ENCODE results near the gene NAV2. TPM values are rescaled to one million over a fixed set of nuclear protein-coding genes. Genes with fewer than 3 reads are reported as not detected.

NAV2 gene
- polyA plus RNA-seq, 1 donor from 2014 or later: 3.0 TPM

DNA sequence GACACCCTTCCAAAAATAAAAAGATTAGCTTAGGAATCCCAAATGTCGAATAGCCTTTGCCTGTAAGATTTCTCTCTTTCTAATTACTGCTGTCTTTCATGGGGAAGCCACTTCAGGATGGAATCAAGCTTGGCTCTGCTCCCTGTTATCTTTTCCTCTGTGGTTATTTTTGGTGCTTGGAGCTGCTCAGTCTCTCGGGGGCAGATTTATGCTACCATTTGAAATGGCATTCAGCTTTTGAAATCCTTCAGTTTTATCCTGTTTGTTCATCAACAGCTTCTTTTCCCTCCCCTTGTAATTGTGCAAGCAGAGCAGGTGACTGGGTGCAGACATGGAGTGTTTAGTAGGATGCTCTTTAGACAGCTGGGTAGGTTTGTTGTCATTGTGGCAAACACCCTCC is 336.6 kb downstream of the NAV2 start:
- Histone ChIP-seq H3K9me2 (ENCODE audit: insufficient read depth, low read length) (no peaks in the 10 kb centered on the region), H3F3A (ENCODE audit: insufficient read depth, low read length, poor library complexity, severe bottlenecking) (peaks cover 3% of the 10 kb centered on the region), H3K9ac (ENCODE audit: low read length) (no peak overlapping the region), H3K79me2 (replicated peaks; ENCODE audit: insufficient read depth, low read length) (no peaks in the 10 kb centered on the region), H3K27me3 (ENCODE audit: insufficient read depth, low read depth, low read length) (no peaks in the 10 kb centered on the region), H3K36me3 (ENCODE audit: insufficient read depth, low read length) (no peaks in the 10 kb centered on the region), H3K4me3 (ENCODE audit: low read length) (no peak overlapping the region), H3K9me3 (ENCODE audit: low read length) (no peaks in the 10 kb centered on the region), H2AFZ (ENCODE audit: low read depth, low read length) (no peak overlapping the region), H3K27ac (ENCODE audit: low read length) (no peak overlapping the region), H3K4me2 (ENCODE audit: low read length) (no peak overlapping the region), H4K20me1 (ENCODE audit: insufficient read depth) (no peaks in the 10 kb centered on the region)
- TF ChIP-seq REST (IDR thresholded peaks at IDR 0.05; ENCODE audit: borderline replicate concordance): no peak
- TF ChIP-seq POLR2AphosphoS5 (IDR thresholded peaks at IDR 0.05): no peak
- TF ChIP-seq TAF1 (IDR thresholded peaks at IDR 0.05; ENCODE audit: low read depth): no peak
- no peak for TF ChIP-seq MXI1 (conservative IDR thresholded peaks at IDR 0.05; ENCODE audit: poor library complexity, severe bottlenecking)
- TF ChIP-seq EP300 (conservative IDR thresholded peaks at IDR 0.05; ENCODE audit: poor library complexity, severe bottlenecking): no peak
- no peak for TF ChIP-seq RAD21 (conservative IDR thresholded peaks at IDR 0.05)
- TF ChIP-seq CTCF (IDR thresholded peaks at IDR 0.05; ENCODE audit: poor library complexity, severe bottlenecking): no peak
- TF ChIP-seq SMC3 (conservative IDR thresholded peaks at IDR 0.05; ENCODE audit: poor library complexity): no peak
- no peak for TF ChIP-seq EZH2 (IDR thresholded peaks at IDR 0.05; ENCODE audit: borderline replicate concordance, insufficient read depth, low read length, poor library complexity, severe bottlenecking)

DNA sequence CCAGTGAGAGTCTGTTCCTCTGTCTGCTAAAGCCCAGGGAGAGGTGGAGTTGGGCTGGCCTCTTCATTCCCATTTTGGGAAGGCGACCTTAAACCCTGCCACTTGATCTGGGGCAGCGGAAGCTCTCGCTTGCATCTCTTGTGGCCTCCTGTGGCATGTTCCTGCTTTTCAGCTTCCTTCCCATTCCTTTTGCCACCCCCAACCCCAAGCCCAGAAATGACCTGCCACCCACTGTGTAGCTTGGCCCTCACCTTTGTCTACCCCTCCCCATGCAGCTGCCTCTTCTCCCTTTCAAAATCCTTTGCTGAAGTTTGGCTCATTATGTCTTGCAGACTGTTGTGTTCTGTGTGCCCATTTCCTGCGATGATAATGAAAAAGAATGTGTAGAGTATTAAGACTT is 337.4 kb downstream of the NAV2 start:
- Histone ChIP-seq H3K27ac (ENCODE audit: low read length) (no peak overlapping the region), H3K4me3 (ENCODE audit: low read length) (no peak overlapping the region), H4K20me1 (ENCODE audit: insufficient read depth) (no peaks in the 10 kb centered on the region), H3K4me2 (ENCODE audit: low read length) (no peak overlapping the region), H3K27me3 (ENCODE audit: insufficient read depth, low read depth, low read length) (no peaks in the 10 kb centered on the region), H3K9me3 (ENCODE audit: low read length) (no peaks in the 10 kb centered on the region), H3K9ac (ENCODE audit: low read length) (no peak overlapping the region), H3K79me2 (replicated peaks; ENCODE audit: insufficient read depth, low read length) (no peaks in the 10 kb centered on the region), H3K9me2 (ENCODE audit: insufficient read depth, low read length) (no peaks in the 10 kb centered on the region), H3K36me3 (ENCODE audit: insufficient read depth, low read length) (no peaks in the 10 kb centered on the region), H3F3A (ENCODE audit: insufficient read depth, low read length, poor library complexity, severe bottlenecking) (peaks cover 3% of the 10 kb centered on the region), H2AFZ (ENCODE audit: low read depth, low read length) (no peak overlapping the region)
- no peak for TF ChIP-seq MXI1 (conservative IDR thresholded peaks at IDR 0.05; ENCODE audit: poor library complexity, severe bottlenecking)
- no peak for TF ChIP-seq EZH2 (IDR thresholded peaks at IDR 0.05; ENCODE audit: borderline replicate concordance, insufficient read depth, low read length, poor library complexity, severe bottlenecking)
- TF ChIP-seq REST (IDR thresholded peaks at IDR 0.05; ENCODE audit: borderline replicate concordance): no peak
- no peak for TF ChIP-seq TAF1 (IDR thresholded peaks at IDR 0.05; ENCODE audit: low read depth)
- TF ChIP-seq RAD21 (conservative IDR thresholded peaks at IDR 0.05): no peak
- TF ChIP-seq SMC3 (conservative IDR thresholded peaks at IDR 0.05; ENCODE audit: poor library complexity): no peak
- no peak for TF ChIP-seq CTCF (IDR thresholded peaks at IDR 0.05; ENCODE audit: poor library complexity, severe bottlenecking)
- TF ChIP-seq EP300 (conservative IDR thresholded peaks at IDR 0.05; ENCODE audit: poor library complexity, severe bottlenecking): no peak
- no peak for TF ChIP-seq POLR2AphosphoS5 (IDR thresholded peaks at IDR 0.05)

Data from neural cell (in vitro differentiated cells).